Endometrial microvascular endothelial cells (primary cell): ENCODE results near the gene PRLR. TPM values are rescaled to one million over a fixed set of nuclear protein-coding genes. Genes with fewer than 3 reads are reported as not detected.

ENCODE experiments used
- in situ Hi-C: cut with HindIII; loops from 2 replicates; pipeline ENCODE4 v1.10.0; 2017; ENCODE audit warnings: low sequenced_read_pairs, low pct_unique_long_range_greater_than_20kb; ENCODE audit errors: inconsistent ontology term
- total RNA-seq: library from RNA; depleted of rRNA; stranded (reverse); fragments of >200 nt; gene quantifications from one replicate; pipeline ENCODE4 v1.2.3, GENCODE V29; 2015; ENCODE audit errors: inconsistent ontology term

The PRLR gene
- total RNA-seq, 1 donor from 2014 or later, result not detected

DNA sequence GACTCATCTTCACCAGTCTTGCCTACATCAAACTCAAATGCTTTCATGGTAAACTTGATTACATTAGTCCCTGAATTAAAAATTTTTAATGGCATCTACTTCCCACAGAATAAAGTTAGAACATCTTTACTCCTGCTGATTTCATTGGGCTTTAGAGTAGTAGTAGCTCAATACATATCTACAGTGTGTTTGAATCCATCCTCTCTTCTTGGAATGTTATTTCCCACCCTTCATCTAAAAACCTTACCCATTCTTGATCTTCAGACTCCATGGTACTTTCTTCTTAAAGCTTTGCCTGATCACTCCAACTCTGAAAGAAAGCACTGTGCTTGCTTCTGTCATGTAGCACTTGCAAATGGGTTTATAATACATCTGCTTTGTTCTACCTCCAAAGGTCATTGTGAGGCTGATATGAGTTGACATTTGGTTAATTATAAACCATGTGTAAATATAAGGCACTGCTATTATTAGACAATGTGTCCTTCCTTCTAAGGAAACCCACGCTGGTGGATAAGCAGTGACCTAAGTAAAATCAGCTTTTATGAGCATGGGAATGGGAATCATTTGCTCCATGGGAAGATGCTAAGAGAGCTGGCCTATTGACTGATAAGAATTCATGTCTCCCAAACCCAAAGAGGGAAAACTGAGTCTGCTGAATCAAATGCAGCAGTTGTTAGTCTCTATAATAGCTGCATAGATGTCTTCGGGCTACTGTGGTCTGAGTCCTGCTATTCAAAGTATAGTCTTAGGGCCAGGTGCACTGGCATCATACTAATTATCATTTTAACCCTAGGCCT lies 7.5 kb upstream of the PRLR start:
- in situ Hi-C loops, result no loop called here

GRCh38 chr5:35236770-35237169 lies 6.5 kb upstream of the PRLR start:
- in situ Hi-C loops, result no loop called here

DNA sequence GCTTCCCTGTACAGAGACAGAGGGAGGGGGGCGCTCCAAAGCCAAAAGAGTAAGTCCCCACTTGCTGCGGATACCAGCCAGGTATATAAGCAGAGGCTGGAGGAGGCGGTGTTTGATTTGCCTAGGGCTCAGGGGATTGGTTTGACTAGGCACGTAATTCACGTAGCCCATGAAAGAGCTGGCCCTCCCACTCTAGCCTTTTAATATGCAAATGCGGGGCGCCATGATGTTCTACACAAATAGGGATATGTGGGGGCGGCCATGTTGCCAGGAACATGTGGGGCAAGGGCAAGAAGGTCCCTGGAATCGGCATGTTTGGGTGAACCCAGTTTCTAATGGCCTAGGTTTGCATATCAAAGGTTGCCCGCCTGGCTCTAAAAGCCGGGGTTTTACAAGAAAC lies 3.3 kb upstream of the PRLR start:
- in situ Hi-C loops, result no loop called here

DNA sequence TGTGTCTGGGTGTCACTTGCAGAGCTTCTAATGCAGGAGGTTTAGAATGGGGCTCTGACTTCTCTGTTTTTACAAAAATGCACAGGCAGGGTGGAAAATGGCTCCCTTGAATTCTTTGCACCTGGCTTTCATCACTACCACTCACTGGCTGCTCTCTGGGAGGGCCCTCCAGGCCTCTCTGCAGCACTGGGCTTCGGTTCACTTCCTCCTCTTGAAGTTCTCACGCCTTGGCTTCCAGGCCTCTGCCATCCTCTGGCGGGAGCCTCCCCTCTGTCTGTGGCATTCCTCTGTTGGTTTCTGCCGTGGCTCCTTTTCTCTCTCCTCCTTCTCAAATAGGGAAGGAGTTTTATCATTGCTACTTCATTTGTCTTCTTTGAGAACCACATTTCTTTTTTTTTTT lies 2.8 kb upstream of the PRLR start:
- in situ Hi-C loops, result no loop called here

- in situ Hi-C loops, result no loop called here
These were observed 1.8 kb upstream of the PRLR start for GRCh38 chr5:35232124-35232523.

- in situ Hi-C loops, result no loop called here
These were observed 930 bp downstream of the PRLR start for GRCh38 chr5:35229076-35230037.

GRCh38 chr5:35228310-35228709 lies 2.0 kb downstream of the PRLR start:
- in situ Hi-C loops, result no loop called here

DNA sequence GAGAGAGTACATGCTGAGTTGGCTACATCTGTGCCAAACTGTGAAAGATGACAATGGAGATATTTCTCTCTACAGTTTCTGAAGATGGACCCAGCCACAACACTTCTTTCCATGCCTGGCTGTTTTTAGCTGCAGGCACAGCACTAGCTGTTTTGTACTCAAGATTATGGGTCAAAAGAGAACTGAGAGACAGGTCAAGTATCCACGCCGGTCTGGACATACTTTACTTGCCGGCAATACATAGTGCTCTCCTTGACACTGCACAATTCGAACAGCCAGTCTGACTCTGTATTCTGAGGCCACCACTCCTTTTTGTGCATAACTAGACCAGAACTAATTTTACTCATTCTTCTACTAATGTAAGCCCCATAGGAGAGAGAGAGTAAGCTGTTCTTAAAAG lies 2.6 kb downstream of the PRLR start:
- in situ Hi-C loops, result no loop called here

GRCh38 chr5:35223787-35224395 lies 6.4 kb downstream of the PRLR start:
- in situ Hi-C loops, result no loop called here

GRCh38 chr5:35220967-35221366 lies 9.3 kb downstream of the PRLR start:
- in situ Hi-C loops, result no loop called here

DNA sequence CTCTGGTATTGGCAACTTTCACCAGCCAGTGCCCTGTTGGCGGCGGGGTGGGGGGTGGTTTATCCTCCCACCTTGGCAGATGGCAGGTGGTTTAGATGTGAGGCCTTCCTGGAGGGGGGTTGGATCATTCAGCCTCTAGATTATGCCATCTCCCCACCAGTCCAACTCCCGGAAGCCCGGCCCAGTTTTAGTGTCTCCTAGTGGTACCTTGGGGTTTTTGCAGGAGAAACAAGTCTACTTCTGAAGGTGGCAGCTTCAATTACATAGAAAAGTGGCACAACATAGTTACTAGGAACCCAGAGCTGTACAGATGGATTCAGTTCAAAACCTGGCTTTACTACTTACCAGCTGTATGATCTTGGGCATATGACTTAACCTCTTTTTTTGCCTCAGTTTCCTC lies 11.3 kb downstream of the PRLR start:
- in situ Hi-C loops, result no loop called here

GRCh38 chr5:35214051-35214450 lies 16.2 kb downstream of the PRLR start:
- in situ Hi-C loops, result no loop called here

GRCh38 chr5:35213608-35214007 lies 16.7 kb downstream of the PRLR start:
- in situ Hi-C loops, result no loop called here

- in situ Hi-C loops, result no loop called here
These were observed 17.9 kb downstream of the PRLR start for GRCh38 chr5:35212122-35212982.

DNA sequence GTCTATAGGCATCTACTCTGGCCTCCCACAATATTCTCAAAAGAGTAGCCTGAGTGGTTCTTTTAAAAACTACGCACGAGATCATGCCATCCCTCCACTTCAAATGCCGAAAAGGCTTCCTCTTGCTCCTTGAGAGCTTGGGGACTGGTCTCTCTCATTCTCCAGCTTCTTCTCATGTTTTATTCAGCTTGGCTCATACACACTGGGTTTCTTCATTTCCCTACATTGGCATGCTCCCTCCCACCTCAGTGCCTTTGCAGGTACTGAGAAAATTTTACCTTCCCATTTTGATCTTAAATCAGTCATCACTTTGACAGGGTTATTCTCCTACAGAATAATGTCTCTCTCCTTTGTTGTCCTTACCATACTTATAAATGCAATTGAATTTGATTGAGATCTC lies 20.4 kb downstream of the PRLR start:
- in situ Hi-C loops, result no loop called here

- in situ Hi-C loops, result no loop called here
These were observed 24.7 kb downstream of the PRLR start for GRCh38 chr5:35205606-35206005.

DNA sequence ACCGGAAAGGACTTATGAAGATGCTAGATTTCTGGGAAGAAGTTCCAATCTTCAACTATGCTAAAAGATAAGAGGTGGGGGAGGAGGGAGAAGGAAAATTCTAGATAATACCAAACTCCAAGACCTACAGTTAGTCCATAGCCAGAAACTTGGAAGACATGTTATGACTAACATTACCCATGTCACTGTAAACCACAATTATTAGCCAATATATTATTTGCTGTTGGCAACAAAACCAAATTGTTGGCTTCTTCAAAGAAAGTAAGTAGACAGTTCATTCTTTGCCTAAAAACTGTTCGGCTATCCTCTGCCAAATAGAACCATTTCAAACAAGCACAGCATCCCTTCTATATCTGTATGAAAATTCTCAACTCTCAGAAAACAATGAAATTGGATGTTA lies 25.1 kb downstream of the PRLR start:
- in situ Hi-C loops, result no loop called here

DNA sequence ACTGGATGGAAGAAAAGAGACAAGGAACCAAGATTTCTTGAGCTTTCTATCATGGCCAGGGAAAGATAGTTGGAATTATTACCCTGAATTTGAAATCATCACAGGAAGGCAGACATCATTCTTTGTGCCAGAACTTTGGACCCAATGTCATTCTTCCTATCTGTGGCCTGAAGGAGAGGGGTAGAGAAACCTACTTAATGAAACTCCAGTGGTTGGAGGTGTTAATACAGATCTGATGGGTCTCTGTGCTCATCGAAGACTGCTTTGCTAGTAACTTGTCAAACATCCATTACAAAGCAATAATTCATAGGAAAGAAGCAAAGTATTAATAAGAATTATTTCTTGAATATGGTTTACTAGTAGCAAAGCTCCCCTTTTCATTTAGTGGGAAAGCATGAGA lies 26.9 kb downstream of the PRLR start:
- in situ Hi-C loops, result no loop called here
